ENCODE results near the gene PARP2. TPM values are rescaled to one million over a fixed set of nuclear protein-coding genes. Genes with fewer than 3 reads are reported as not detected.

Gene PARP2
- total RNA-seq, 4 donors from 2014 or later: 12.2 to 34.0 (median 14.9) TPM

DNA sequence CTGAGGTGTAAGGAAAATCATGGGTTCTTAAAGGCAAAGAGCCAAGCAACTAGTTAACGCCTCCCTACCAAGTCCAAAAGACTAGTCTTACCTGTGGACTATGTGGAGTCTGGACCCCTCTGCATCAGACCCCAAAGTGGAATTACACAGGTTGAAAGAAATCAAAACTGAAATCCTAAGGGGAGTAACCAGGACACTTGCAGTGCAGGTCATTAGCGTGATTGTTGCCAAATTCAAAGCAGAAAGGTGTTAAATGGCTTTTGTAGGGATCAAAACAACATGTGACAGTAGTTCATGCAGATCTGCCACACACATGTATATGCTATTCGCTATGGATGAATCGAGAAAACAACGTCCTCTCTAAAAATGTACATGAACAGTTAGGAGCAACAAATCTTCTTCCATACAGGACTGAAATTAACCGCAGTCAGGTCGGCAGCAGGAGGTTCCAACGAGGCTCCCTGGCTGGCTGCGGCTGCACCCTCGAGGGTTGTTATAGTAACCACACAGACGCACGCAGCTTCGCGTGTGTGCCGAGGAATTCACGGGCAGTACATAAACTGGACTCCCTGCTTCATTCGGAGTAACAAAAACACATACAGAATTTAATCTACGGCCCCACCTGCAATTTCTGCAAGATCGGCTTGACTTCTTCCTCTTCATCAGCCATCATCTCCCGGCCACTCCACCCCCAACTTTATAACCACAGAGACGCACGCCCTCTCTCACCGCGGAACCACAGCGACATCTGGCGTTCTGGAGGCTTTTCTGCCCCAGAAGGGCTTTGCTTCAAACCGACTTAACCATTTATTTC, 38.0 kb upstream of the PARP2 start, which contains the start of gene TTC5:
TSS of gene TTC5 (minus strand) at position 687 of the 814 bp plus-strand sequence. CDS start at position 673, 14 bp downstream.
- Histone ChIP-seq H3K27me3 (no peaks in the 10 kb centered on the region), H3K27ac (no peak within 1 kb of the TSS), H3K9me3 (no peaks in the 10 kb centered on the region), H3K4me3 (peak within 1 kb of the TSS; percentile 55), H3K4me1 (peaks cover 19% of the 10 kb centered on the region), H3K36me3 (peaks cover 16% of the 10 kb centered on the region)
- under 1% methylated on average over 27 of the region's 27 CpGs for WGBS
- TF ChIP-seq POLR2A (IDR thresholded peaks at IDR 0.05): no peak
- TF ChIP-seq, protein P1, sequence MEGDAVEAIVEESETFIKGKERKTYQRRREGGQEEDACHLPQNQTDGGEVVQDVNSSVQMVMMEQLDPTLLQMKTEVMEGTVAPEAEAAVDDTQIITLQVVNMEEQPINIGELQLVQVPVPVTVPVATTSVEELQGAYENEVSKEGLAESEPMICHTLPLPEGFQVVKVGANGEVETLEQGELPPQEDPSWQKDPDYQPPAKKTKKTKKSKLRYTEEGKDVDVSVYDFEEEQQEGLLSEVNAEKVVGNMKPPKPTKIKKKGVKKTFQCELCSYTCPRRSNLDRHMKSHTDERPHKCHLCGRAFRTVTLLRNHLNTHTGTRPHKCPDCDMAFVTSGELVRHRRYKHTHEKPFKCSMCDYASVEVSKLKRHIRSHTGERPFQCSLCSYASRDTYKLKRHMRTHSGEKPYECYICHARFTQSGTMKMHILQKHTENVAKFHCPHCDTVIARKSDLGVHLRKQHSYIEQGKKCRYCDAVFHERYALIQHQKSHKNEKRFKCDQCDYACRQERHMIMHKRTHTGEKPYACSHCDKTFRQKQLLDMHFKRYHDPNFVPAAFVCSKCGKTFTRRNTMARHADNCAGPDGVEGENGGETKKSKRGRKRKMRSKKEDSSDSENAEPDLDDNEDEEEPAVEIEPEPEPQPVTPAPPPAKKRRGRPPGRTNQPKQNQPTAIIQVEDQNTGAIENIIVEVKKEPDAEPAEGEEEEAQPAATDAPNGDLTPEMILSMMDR (IDR thresholded peaks at IDR 0.05): peak; percentile 55 to 90
- no peak for TF ChIP-seq EP300 (IDR thresholded peaks at IDR 0.05)
- TF ChIP-seq POLR2AphosphoS5 (IDR thresholded peaks at IDR 0.05): peak in 1 of 3 donors; percentile 25
- peak; percentile 87 to 88 for DNase-seq (ENCODE audit: low spot score in 2 of 2)

DNA sequence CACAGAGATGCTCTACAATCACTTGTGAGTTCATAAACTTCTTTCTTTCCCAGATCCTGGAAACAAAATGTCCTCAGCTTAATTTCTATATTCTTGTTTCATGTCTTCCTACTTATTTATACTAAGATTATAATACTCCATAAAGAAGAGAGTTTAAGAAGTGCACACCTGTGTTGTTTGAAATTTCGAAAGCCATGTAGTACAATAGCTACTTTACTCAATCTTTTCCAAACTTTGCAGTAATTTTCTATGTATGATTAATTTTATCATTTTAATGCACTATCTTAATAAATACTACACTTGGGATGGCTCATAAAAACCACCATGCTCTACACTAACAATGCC, 37.4 kb upstream of the PARP2 start:
- H3K27ac ChIP-seq: no peak overlapping the region
- no peaks in the 10 kb centered on the region for H3K9me3 ChIP-seq
- no peaks in the 10 kb centered on the region for H3K27me3 ChIP-seq
- H3K4me3 ChIP-seq: peak overlapping the region; percentile 55
- 94% methylated on average over 1 of the region's 1 CpG for WGBS
- no peak for TF ChIP-seq EP300 (IDR thresholded peaks at IDR 0.05)
- no peak for TF ChIP-seq POLR2AphosphoS5 (IDR thresholded peaks at IDR 0.05)
- no peak for TF ChIP-seq POLR2A (IDR thresholded peaks at IDR 0.05)
- TF ChIP-seq, protein P1 (IDR thresholded peaks at IDR 0.05): no peak
- peaks cover 19% of the 10 kb centered on the region for H3K4me1 ChIP-seq
- peaks cover 10% of the 10 kb centered on the region for H3K36me3 ChIP-seq
- DNase-seq (ENCODE audit: low spot score in 2 of 2): no peak

DNA sequence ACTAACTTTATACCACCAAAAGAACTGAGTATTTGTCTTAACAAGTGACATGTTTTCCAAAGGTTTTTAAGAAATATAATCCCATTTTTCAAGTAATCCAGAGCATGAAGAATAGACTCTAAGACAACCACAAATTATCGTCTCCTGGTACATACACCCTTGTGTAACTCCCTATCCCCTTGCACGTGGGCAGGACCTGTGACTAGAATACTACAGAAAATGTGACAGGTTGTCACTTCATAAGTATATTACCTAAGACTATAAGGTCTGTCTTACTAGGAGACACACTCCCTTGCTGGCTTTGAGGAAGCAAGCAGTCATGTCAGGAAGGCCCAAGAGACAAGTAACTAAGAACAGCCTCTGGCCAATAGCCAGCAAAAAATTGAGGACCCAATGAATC, 29.4 kb upstream of the PARP2 start:
- WGBS: 83% methylated on average over 2 of the region's 2 CpGs

DNA sequence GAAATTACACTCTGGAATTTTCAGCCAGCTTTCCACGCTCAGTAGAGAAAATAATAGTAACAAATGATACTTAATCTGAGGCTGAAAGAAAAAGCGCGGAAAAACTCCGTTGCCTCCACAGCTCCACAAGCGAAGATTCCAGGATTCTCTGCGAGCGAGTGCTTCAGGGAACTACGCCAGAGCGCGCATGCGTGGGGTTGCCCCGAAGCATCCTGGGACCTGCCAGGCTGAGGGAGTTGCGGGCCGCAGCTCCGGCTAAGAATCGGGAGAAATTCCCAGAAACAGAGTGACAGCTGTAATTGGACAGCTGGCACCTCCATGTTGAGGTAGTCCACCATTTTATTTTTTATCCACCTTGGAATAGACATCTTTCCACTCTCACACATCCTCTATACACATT, 25.7 kb upstream of the PARP2 start:
- WGBS: 97% methylated on average over 16 of the region's 16 CpGs
- no peaks in the 10 kb centered on the region for H3K9me3 ChIP-seq
- H3K27ac ChIP-seq: no peak overlapping the region
- H3K4me3 ChIP-seq: no peak overlapping the region
- peaks cover 77% of the 10 kb centered on the region for H3K36me3 ChIP-seq
- no peak for TF ChIP-seq POLR2A (IDR thresholded peaks at IDR 0.05)
- TF ChIP-seq EP300 (IDR thresholded peaks at IDR 0.05): no peak
- TF ChIP-seq, protein P1 (IDR thresholded peaks at IDR 0.05): no peak
- no peak for TF ChIP-seq POLR2AphosphoS5 (IDR thresholded peaks at IDR 0.05)
- no peaks in the 10 kb centered on the region for H3K4me1 ChIP-seq
- no peak for DNase-seq (ENCODE audit: low spot score in 2 of 2)
- no peaks in the 10 kb centered on the region for H3K27me3 ChIP-seq

More for the DNA sequence above, 29.4 kb upstream of the PARP2 start:
- TF ChIP-seq POLR2A (IDR thresholded peaks at IDR 0.05) (no peak), POLR2AphosphoS5 (IDR thresholded peaks at IDR 0.05) (no peak), EP300 (IDR thresholded peaks at IDR 0.05) (no peak)
- TF ChIP-seq, protein P1 (IDR thresholded peaks at IDR 0.05): no peak
- Histone ChIP-seq H3K9me3 (no peaks in the 10 kb centered on the region), H3K4me3 (no peak overlapping the region), H3K27me3 (no peaks in the 10 kb centered on the region), H3K4me1 (no peaks in the 10 kb centered on the region), H3K36me3 (peaks cover 72% of the 10 kb centered on the region), H3K27ac (no peak overlapping the region)
- no peak for DNase-seq (ENCODE audit: low spot score in 2 of 2)

DNA sequence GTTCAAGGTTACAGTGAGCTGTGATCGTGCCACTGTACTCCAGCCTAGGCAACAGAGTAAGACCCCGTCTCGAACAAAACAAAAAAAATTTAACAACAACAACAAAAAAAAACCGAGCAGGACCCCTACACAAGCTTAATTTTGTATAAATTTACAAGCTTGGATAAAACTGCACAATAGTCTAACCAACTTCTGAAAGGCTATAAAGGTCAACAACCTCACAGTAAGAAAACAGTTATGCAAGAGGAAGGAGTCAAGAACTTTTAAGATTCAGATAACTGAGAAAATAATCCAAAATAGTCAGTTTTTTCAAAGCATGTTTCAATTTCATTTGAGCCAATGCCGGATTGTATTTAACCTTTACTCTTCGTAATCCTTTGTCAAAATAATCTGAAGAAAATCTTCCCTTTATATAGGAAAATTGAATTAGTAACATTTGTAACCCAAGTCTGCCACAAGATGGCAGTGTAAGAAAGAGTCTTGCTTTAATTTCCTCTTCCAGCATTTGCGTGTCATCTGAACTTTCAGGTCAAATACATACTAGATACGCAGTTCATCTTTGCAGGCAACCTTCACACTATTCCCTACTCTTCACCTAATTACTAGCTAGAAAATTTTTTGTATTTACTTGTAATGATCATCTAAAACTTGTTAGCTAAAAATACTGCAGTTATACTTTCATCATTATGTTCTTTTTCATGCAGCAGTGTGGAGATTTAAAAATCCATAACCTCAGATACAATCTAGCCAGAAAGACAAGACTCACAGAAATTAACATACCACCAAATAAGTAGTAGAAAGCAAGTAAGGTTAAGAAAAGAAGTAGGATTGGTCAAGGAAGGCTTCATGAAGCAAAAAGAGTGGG, 16.2 kb upstream of the PARP2 start:
- TF ChIP-seq, protein P1 (IDR thresholded peaks at IDR 0.05): peak; percentile 55 to 62
- no peak for TF ChIP-seq EP300 (IDR thresholded peaks at IDR 0.05)
- Histone ChIP-seq H3K27me3 (no peaks in the 10 kb centered on the region), H3K4me1 (peaks cover 22% of the 10 kb centered on the region), H3K4me3 (no peak overlapping the region), H3K36me3 (peaks cover 29% of the 10 kb centered on the region), H3K9me3 (no peaks in the 10 kb centered on the region), H3K27ac (no peak overlapping the region)
- WGBS: 45% methylated on average over 8 of the region's 8 CpGs
- no peak for DNase-seq (ENCODE audit: low spot score in 2 of 2)
